Keratinocyte (primary cell): ENCODE data around the gene SEMA3D. TPM values are rescaled to one million over a fixed set of nuclear protein-coding genes. Genes with fewer than 3 reads are reported as not detected.

Experiments used
- DNase-seq: peaks from one replicate; pipeline ENCODE4 v3.0.0-alpha.2; 2011; ENCODE audit warnings: low read depth, missing footprints, low spot score
- FAIRE-seq: peaks from 2 replicates; lab custom pipeline; 2011; peaks lifted over from hg19 to GRCh38; lab: Jason Lieb, UNC
- H2AFZ ChIP-seq: 2 replicates; pipeline ENCODE4 v1.6.0; 2012; ENCODE audit warnings: low read length, control low read depth, inconsistent platforms; ENCODE audit not compliant: control insufficient read depth
- H3K27ac ChIP-seq: 2 replicates; pipeline ENCODE4 v1.5.1; 2011; ENCODE audit warnings: low read length; ENCODE audit not compliant: control insufficient read depth, insufficient read depth
- H3K27me3 ChIP-seq: 3 replicates; pipeline ENCODE4 v1.6.0; 2011; ENCODE audit warnings: low read length; ENCODE audit not compliant: control insufficient read depth, insufficient read depth; ENCODE audit errors: extremely low read depth
- H3K36me3 ChIP-seq, 2 experiments: 2 replicates in 1 of 2; 3 replicates in 1 of 2; pipeline ENCODE4 v1.5.1; 2011; ENCODE audit warnings: low read length in 2 of 2, mild to moderate bottlenecking in 1 of 2; ENCODE audit not compliant: control insufficient read depth in 2 of 2, insufficient read depth in 2 of 2; ENCODE audit errors: extremely low read depth in 1 of 2
- H3K4me1 ChIP-seq: 3 replicates; pipeline ENCODE4 v1.5.1; 2011; ENCODE audit warnings: low read length; ENCODE audit not compliant: control insufficient read depth, insufficient read depth; ENCODE audit errors: extremely low read depth
- H3K4me2 ChIP-seq: 3 replicates; pipeline ENCODE4 v1.6.0; 2011; ENCODE audit warnings: low read depth, low read length; ENCODE audit not compliant: control insufficient read depth, insufficient read depth; ENCODE audit errors: extremely low read depth
- H3K4me3 ChIP-seq, 3 experiments: fragments of 200-600 bp in 1 of 3; sonication (generic) in 1 of 3; 2 replicates in 2 of 3; 3 replicates in 1 of 3; pipeline ENCODE4 v1.5.1; 2011 to 2016; ENCODE audit warnings: low read length in 3 of 3, mild to moderate bottlenecking in 3 of 3, control low read depth in 2 of 3, inconsistent platforms in 1 of 3, low read depth in 1 of 3, mixed read lengths in 1 of 3, mixed run types in 1 of 3, moderate library complexity in 1 of 3; ENCODE audit not compliant: control insufficient read depth in 2 of 3, insufficient read depth in 2 of 3; ENCODE audit errors: extremely low read depth in 1 of 3
- H3K79me2 ChIP-seq: 2 replicates; pipeline ENCODE4 v1.6.0; 2012; ENCODE audit warnings: low read length; ENCODE audit not compliant: control insufficient read depth, insufficient read depth
- H3K9ac ChIP-seq: 3 replicates; pipeline ENCODE4 v1.6.0; 2011; ENCODE audit warnings: low read length; ENCODE audit not compliant: control insufficient read depth, insufficient read depth; ENCODE audit errors: extremely low read depth
- H3K9me1 ChIP-seq: 3 replicates; pipeline ENCODE4 v1.6.0; 2011; ENCODE audit warnings: low read length; ENCODE audit not compliant: control insufficient read depth, insufficient read depth; ENCODE audit errors: extremely low read depth
- H3K9me3 ChIP-seq: 2 replicates; pipeline ENCODE4 v1.5.1; 2012; ENCODE audit warnings: low read depth, low read length; ENCODE audit not compliant: control insufficient read depth
- H4K20me1 ChIP-seq: 3 replicates; pipeline ENCODE4 v1.6.0; 2011; ENCODE audit warnings: low read length; ENCODE audit not compliant: control insufficient read depth, insufficient read depth; ENCODE audit errors: extremely low read depth
- CTCF ChIP-seq, 3 experiments: IDR thresholded peaks in 1 of 3; conservative IDR thresholded peaks in 1 of 3; optimal IDR thresholded peaks in 1 of 3; 2 replicates in 2 of 3; 3 replicates in 1 of 3; pipeline versions ENCODE3 to v1.5.1; 2011; ENCODE audit warnings: low read length in 3 of 3, mild to moderate bottlenecking in 3 of 3, moderate library complexity in 2 of 3, control low read depth in 1 of 3, inconsistent platforms in 1 of 3; ENCODE audit not compliant: insufficient read depth in 2 of 3; ENCODE audit errors: extremely low read depth in 1 of 3
- EZH2 ChIP-seq: IDR thresholded peaks from one replicate; pipeline ENCODE4 v1.6.1; 2012; ENCODE audit warnings: inconsistent platforms, mild to moderate bottlenecking, low read length, moderate library complexity
- dilution Hi-C: fragments of 300-500 bp; cut with MboI; formaldehyde crosslinking; loops from one replicate; pipeline ENCODE4 v1.7.0; 2020; ENCODE audit warnings: low sequenced_read_pairs; ENCODE audit not compliant: extremely low pct_ligation_motif_present
- polyA plus RNA-seq, 5 experiments: library from polyadenylated mRNA; depleted of rRNA in 3 of 5; stranded (reverse) in 3 of 5; stranded (forward) in 1 of 5; unstranded in 1 of 5; fragments of >200 nt; gene quantifications; 1 replicate in 1 of 5; 2 replicates in 3 of 5; 3 replicates in 1 of 5; pipeline versions ENCODE4 v1.2.1 to v1.2.3, GENCODE V29; 2011 to 2012; ENCODE audit warnings: missing spikeins in 2 of 5, low read depth in 1 of 5, low replicate concordance in 1 of 5

The SEMA3D gene
- polyA plus RNA-seq, 1 donor (not counting 4 experiments of a cell fraction or from before 2014, with no cell fraction given), result 5.2 TPM

- TF ChIP-seq EZH2, result no peak
- no peak for TF ChIP-seq CTCF (optimal IDR thresholded peaks at IDR 0.05 in 1 of 3, IDR thresholded peaks at IDR 0.05 in 1 of 3, conservative IDR thresholded peaks at IDR 0.05 in 1 of 3; ENCODE audit: extremely low read depth in 1 of 3, insufficient read depth in 2 of 3, low read length in 3 of 3)
- Histone ChIP-seq H3K4me3 (no peak overlapping the region), H3K4me2 (no peak overlapping the region), H3K9me3 (no peaks in the 10 kb centered on the region), H3K36me3 (no peaks in the 10 kb centered on the region), H3K9me1 (no peaks in the 10 kb centered on the region), H3K27ac (no peak overlapping the region), H3K9ac (no peak overlapping the region), H2AFZ (no peak overlapping the region), H3K27me3 (no peaks in the 10 kb centered on the region), H3K79me2 (no peaks in the 10 kb centered on the region), H4K20me1 (no peaks in the 10 kb centered on the region), H3K4me1 (no peaks in the 10 kb centered on the region)
- no peak for DNase-seq
- dilution Hi-C loops, result no loop called here
- peak; percentile 32 for FAIRE-seq
Observed at GRCh38 chr7:84999450-84999849, 187.4 kb downstream of the SEMA3D start.

- H2AFZ ChIP-seq, result no peak overlapping the region
Observed at GRCh38 chr7:84998665-84999064, 188.2 kb downstream of the SEMA3D start.

More at GRCh38 chr7:84998665-84999064, 188.2 kb downstream of the SEMA3D start:
- Histone ChIP-seq H3K4me1 (no peaks in the 10 kb centered on the region), H3K4me3 (no peak overlapping the region), H3K9me1 (no peaks in the 10 kb centered on the region), H3K36me3 (no peaks in the 10 kb centered on the region), H3K79me2 (no peaks in the 10 kb centered on the region), H3K9ac (no peak overlapping the region), H3K4me2 (no peak overlapping the region), H4K20me1 (no peaks in the 10 kb centered on the region), H3K9me3 (no peaks in the 10 kb centered on the region), H3K27ac (no peak overlapping the region), H3K27me3 (no peaks in the 10 kb centered on the region)
- DNase-seq, result no peak
- FAIRE-seq, result no peak
- no peak for TF ChIP-seq EZH2
- TF ChIP-seq CTCF (optimal IDR thresholded peaks at IDR 0.05 in 1 of 3, IDR thresholded peaks at IDR 0.05 in 1 of 3, conservative IDR thresholded peaks at IDR 0.05 in 1 of 3; ENCODE audit: extremely low read depth in 1 of 3, insufficient read depth in 2 of 3, low read length in 3 of 3), result no peak
- dilution Hi-C loops, result no loop called here
